Measurements from ENCODE around the gene MSI2. TPM values are rescaled to one million over a fixed set of nuclear protein-coding genes. Genes with fewer than 3 reads are reported as not detected.

Gene MSI2
- total RNA-seq, 2 donors from 2014 or later, result 30.1 to 41.1 TPM

- Histone ChIP-seq H3K36me3 (no peaks in the 10 kb centered on the region), H3K9me3 (no peaks in the 10 kb centered on the region), H3K4me3 (no peak overlapping the region), H3K27me3 (no peaks in the 10 kb centered on the region), H3K4me1 (peaks cover 0 to 17% of the 10 kb centered on the region in 2 donors), H3K27ac (no peak overlapping the region)
- no peak for DNase-seq (ENCODE audit: low spot score)
- no peak for TF ChIP-seq CTCF (IDR thresholded peaks at IDR 0.05)
These were observed 331.1 kb downstream of the MSI2 start for GRCh38 chr17:57587193-57587969.

GRCh38 chr17:57588086-57588485, 331.8 kb downstream of the MSI2 start:
- Histone ChIP-seq H3K4me1 (peaks cover 0 to 17% of the 10 kb centered on the region in 2 donors), H3K27ac (no peak overlapping the region), H3K9me3 (no peaks in the 10 kb centered on the region), H3K27me3 (no peaks in the 10 kb centered on the region), H3K4me3 (no peak overlapping the region), H3K36me3 (no peaks in the 10 kb centered on the region)
- TF ChIP-seq CTCF (IDR thresholded peaks at IDR 0.05), result no peak
- no peak for DNase-seq (ENCODE audit: low spot score)

- H3K27ac ChIP-seq, result no peak overlapping the region
- no peak for TF ChIP-seq CTCF (IDR thresholded peaks at IDR 0.05)
- H3K27me3 ChIP-seq, result no peaks in the 10 kb centered on the region
- H3K36me3 ChIP-seq, result no peaks in the 10 kb centered on the region
- peaks cover 0 to 17% of the 10 kb centered on the region in 2 donors for H3K4me1 ChIP-seq
- H3K9me3 ChIP-seq, result no peaks in the 10 kb centered on the region
- H3K4me3 ChIP-seq, result no peak overlapping the region
- no peak for DNase-seq (ENCODE audit: low spot score)
These were observed 333.1 kb downstream of the MSI2 start for GRCh38 chr17:57589151-57590034.

- TF ChIP-seq CTCF (IDR thresholded peaks at IDR 0.05), result no peak
- DNase-seq (ENCODE audit: low spot score), result no peak
- H3K36me3 ChIP-seq, result no peaks in the 10 kb centered on the region
- peaks cover 0 to 4% of the 10 kb centered on the region in 2 donors for H3K9me3 ChIP-seq
- H3K27me3 ChIP-seq, result no peaks in the 10 kb centered on the region
- no peak overlapping the region for H3K4me3 ChIP-seq
- H3K4me1 ChIP-seq, result peaks cover 0 to 24% of the 10 kb centered on the region in 2 donors
- H3K27ac ChIP-seq, result no peak overlapping the region
These were observed 337.6 kb downstream of the MSI2 start for GRCh38 chr17:57593739-57594462.

GRCh38 chr17:57594767-57595166, 338.4 kb downstream of the MSI2 start:
- no peak for TF ChIP-seq CTCF (IDR thresholded peaks at IDR 0.05)
- Histone ChIP-seq H3K27ac (no peak overlapping the region), H3K36me3 (no peaks in the 10 kb centered on the region), H3K4me1 (peaks cover 0 to 27% of the 10 kb centered on the region in 2 donors), H3K27me3 (no peaks in the 10 kb centered on the region), H3K9me3 (peaks cover 0 to 4% of the 10 kb centered on the region in 2 donors), H3K4me3 (no peak overlapping the region)
- DNase-seq (ENCODE audit: low spot score), result no peak

Data from right atrium auricular region (tissue), 2 donors.